C4-2B (cell line): Measurements from ENCODE around the gene VSIR.

ENCODE experiments used
- ZFX ChIP-seq: fragments of 450-650 bp; IDR thresholded peaks from 2 replicates; pipeline ENCODE4 v1.6.1; 2017
- TF ChIP-seq, protein P1 (sequence below): fragments of 450-650 bp; conservative IDR thresholded peaks from 2 replicates; pipeline ENCODE4 v1.5.1; 2017; ENCODE audit warnings: mild to moderate bottlenecking

- TF ChIP-seq, protein P1, sequence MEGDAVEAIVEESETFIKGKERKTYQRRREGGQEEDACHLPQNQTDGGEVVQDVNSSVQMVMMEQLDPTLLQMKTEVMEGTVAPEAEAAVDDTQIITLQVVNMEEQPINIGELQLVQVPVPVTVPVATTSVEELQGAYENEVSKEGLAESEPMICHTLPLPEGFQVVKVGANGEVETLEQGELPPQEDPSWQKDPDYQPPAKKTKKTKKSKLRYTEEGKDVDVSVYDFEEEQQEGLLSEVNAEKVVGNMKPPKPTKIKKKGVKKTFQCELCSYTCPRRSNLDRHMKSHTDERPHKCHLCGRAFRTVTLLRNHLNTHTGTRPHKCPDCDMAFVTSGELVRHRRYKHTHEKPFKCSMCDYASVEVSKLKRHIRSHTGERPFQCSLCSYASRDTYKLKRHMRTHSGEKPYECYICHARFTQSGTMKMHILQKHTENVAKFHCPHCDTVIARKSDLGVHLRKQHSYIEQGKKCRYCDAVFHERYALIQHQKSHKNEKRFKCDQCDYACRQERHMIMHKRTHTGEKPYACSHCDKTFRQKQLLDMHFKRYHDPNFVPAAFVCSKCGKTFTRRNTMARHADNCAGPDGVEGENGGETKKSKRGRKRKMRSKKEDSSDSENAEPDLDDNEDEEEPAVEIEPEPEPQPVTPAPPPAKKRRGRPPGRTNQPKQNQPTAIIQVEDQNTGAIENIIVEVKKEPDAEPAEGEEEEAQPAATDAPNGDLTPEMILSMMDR, result no peak
- TF ChIP-seq ZFX, result no peak
These were observed 9.0 kb upstream of the VSIR start for GRCh38 chr10:71782221-71782916.
